ENCODE measurements around the gene TRABD2B. TPM values are rescaled to one million over a fixed set of nuclear protein-coding genes. Genes with fewer than 3 reads are reported as not detected.

TRABD2B gene
- total RNA-seq, 2 donors from 2014 or later, result 2.6 to 4.3 TPM

- H3K4me3 ChIP-seq, result no peak overlapping the region
- no peak for TF ChIP-seq POLR2A (IDR thresholded peaks at IDR 0.05)
- TF ChIP-seq CTCF (IDR thresholded peaks at IDR 0.05), result no peak
- H3K36me3 ChIP-seq (replicated peaks in 1 of 2; ENCODE audit: insufficient read depth in 1 of 2, low read depth in 2 of 2), result no peaks in the 10 kb centered on the region
- 90 to 94% methylated on average over 9 of the region's 9 CpGs for WGBS, 2 donors
- DNase-seq, result no peak
- H3K4me1 ChIP-seq, result peaks cover 11% of the 10 kb centered on the region
- H3K9me3 ChIP-seq, result no peaks in the 10 kb centered on the region
- H3K27ac ChIP-seq, result no peak overlapping the region
- intact Hi-C loops (cut with DNase I), result no loop called here
- H3K27me3 ChIP-seq, result no peaks in the 10 kb centered on the region
- ATAC-seq, result no peak
Measured at GRCh38 chr1:47847763-47848162, 149.4 kb downstream of the TRABD2B start.

DNA sequence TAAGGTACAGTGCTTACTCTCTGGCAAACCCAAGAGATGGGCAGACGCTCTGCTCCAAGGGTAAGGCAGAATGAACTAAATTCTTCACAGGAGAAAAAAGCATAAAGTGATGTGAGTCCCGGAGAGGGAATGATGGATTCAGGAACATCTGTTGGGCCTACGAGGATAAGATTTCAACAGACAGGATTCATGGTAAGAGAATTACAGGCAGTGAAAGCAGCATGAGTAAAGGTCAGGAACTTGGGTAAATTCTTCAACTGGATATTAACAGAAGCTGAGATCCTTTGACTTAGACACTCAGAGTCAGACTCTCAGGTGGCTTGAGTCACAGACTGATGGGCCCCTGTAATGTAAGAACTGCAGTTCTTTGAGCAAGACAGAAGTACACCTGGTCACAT is 152.6 kb downstream of the TRABD2B start:
- 83 to 92% methylated on average over 3 of the region's 3 CpGs for WGBS, 2 donors
- no peaks in the 10 kb centered on the region for H3K27me3 ChIP-seq
- TF ChIP-seq POLR2A (IDR thresholded peaks at IDR 0.05) (no peak), CTCF (IDR thresholded peaks at IDR 0.05) (no peak)
- no peak overlapping the region for H3K27ac ChIP-seq
- H3K9me3 ChIP-seq, result no peaks in the 10 kb centered on the region
- ATAC-seq (no peak), DNase-seq (no peak)
- intact Hi-C loops (cut with DNase I), result no loop called here
- H3K4me1 ChIP-seq, result peaks cover 41% of the 10 kb centered on the region
- no peaks in the 10 kb centered on the region for H3K36me3 ChIP-seq (replicated peaks in 1 of 2; ENCODE audit: insufficient read depth in 1 of 2, low read depth in 2 of 2)
- no peak overlapping the region for H3K4me3 ChIP-seq

- WGBS, 2 donors, result 61 to 68% methylated on average over 10 of the region's 10 CpGs
- DNase-seq (no peak), ATAC-seq (no peak)
- Histone ChIP-seq H3K9me3 (no peaks in the 10 kb centered on the region), H3K27ac (no peak overlapping the region), H3K4me1 (peaks cover 47% of the 10 kb centered on the region), H3K36me3 (replicated peaks in 1 of 2; ENCODE audit: insufficient read depth in 1 of 2, low read depth in 2 of 2) (no peaks in the 10 kb centered on the region), H3K4me3 (no peak overlapping the region), H3K27me3 (no peaks in the 10 kb centered on the region)
- intact Hi-C loops (cut with DNase I), result no loop called here
- no peak for TF ChIP-seq CTCF (IDR thresholded peaks at IDR 0.05)
- no peak for TF ChIP-seq POLR2A (IDR thresholded peaks at IDR 0.05)
Measured at GRCh38 chr1:47843781-47844557, 153.2 kb downstream of the TRABD2B start.

- no peaks in the 10 kb centered on the region for H3K36me3 ChIP-seq (replicated peaks in 1 of 2; ENCODE audit: insufficient read depth in 1 of 2, low read depth in 2 of 2)
- no peak overlapping the region for H3K27ac ChIP-seq
- 64 to 76% methylated on average over 6 of the region's 6 CpGs for WGBS, 2 donors
- H3K9me3 ChIP-seq, result no peaks in the 10 kb centered on the region
- peaks cover 56% of the 10 kb centered on the region for H3K4me1 ChIP-seq
- intact Hi-C loops (cut with DNase I), result no loop called here
- no peak overlapping the region for H3K4me3 ChIP-seq
- H3K27me3 ChIP-seq, result no peaks in the 10 kb centered on the region
- no peak for DNase-seq
- TF ChIP-seq CTCF (IDR thresholded peaks at IDR 0.05), result no peak
- TF ChIP-seq POLR2A (IDR thresholded peaks at IDR 0.05), result no peak
- no peak for ATAC-seq
Measured at GRCh38 chr1:47843059-47843458, 154.1 kb downstream of the TRABD2B start.

All from body of pancreas (tissue), 4 donors.